Measurements from ENCODE around the gene KCNAB1. TPM values are rescaled to one million over a fixed set of nuclear protein-coding genes. Genes with fewer than 3 reads are reported as not detected.

The KCNAB1 gene
- total and polyA plus RNA-seq, 2 of the 8 experiments (the other 6 are each of a cell fraction or from before 2014, with no cell fraction given), result 0.51 to 2.3 TPM

- CTCF ChIA-PET (ENCODE audit: partially characterized antibody), result interaction anchor here (0.6 to 5.4 kb wide), 11 partner anchors 10 to 519 kb away, joined by 3 to 61 read pairs (median 4); no protein-coding TSS in a partner anchor
- no peak overlapping the region for H3K27ac ChIP-seq (ENCODE audit: low read depth, low read length)
Measured at GRCh38 chr3:156172536-156172935, 52.2 kb downstream of the KCNAB1 start.

More at GRCh38 chr3:156172536-156172935, 52.2 kb downstream of the KCNAB1 start:
- Histone ChIP-seq H3K4ac (replicated peaks; ENCODE audit: insufficient read length, low read depth, low read length) (no peak overlapping the region), H2AK5ac (ENCODE audit: low read depth, low read length) (no peak overlapping the region), H3K4me1 (replicated peaks in 1 of 4; ENCODE audit: control insufficient read depth in 3 of 4, insufficient read depth in 4 of 4, low read length in 3 of 4) (no peaks in the 10 kb centered on the region), H3K9me3 (ENCODE audit: insufficient read depth in 2 of 2, low read depth in 1 of 2, low read length in 1 of 2) (no peaks in the 10 kb centered on the region), H2AFZ (ENCODE audit: low read length) (no peak overlapping the region), H3K23me2 (ENCODE audit: low read depth, low read length) (no peaks in the 10 kb centered on the region), H2BK120ac (replicated peaks; ENCODE audit: low read depth, low read length) (no peak overlapping the region), H4K20me1 (replicated peaks in 1 of 2; ENCODE audit: control insufficient read depth in 1 of 2, insufficient read depth in 2 of 2, low read length in 2 of 2) (no peaks in the 10 kb centered on the region), H3K23ac (ENCODE audit: insufficient read length) (no peak overlapping the region), H3K18ac (ENCODE audit: extremely low read depth, low read length) (no peak overlapping the region), H2BK5ac (ENCODE audit: low read depth, low read length) (no peak overlapping the region), H3K27me3 (replicated peaks in 1 of 4; ENCODE audit: control insufficient read depth in 3 of 4, extremely low read depth in 1 of 4, insufficient read depth in 3 of 4, low read length in 3 of 4) (no peaks in the 10 kb centered on the region), H3K14ac (ENCODE audit: insufficient read length) (no peak overlapping the region), H2BK15ac (ENCODE audit: low read length) (no peak overlapping the region), H4K8ac (ENCODE audit: extremely low read depth, insufficient read depth, low read length) (no peak overlapping the region), H2BK12ac (ENCODE audit: low read depth, low read length) (no peak overlapping the region), H4K91ac (replicated peaks; ENCODE audit: insufficient read length, low read length) (no peak overlapping the region), H4K5ac (ENCODE audit: insufficient read length, low read depth, low read length) (no peak overlapping the region), H3K79me1 (ENCODE audit: low read depth, low read length) (no peaks in the 10 kb centered on the region), H3K56ac (replicated peaks; ENCODE audit: insufficient read length, low read depth, low read length) (no peak overlapping the region), H3K4me2 (ENCODE audit: insufficient read depth in 1 of 2, low read depth in 2 of 2, low read length in 2 of 2) (no peak overlapping the region), H2BK20ac (ENCODE audit: low read length) (no peak overlapping the region), H3K9ac (replicated peaks in 1 of 4; ENCODE audit: extremely low read depth in 1 of 4, low read depth in 3 of 4, low read length in 3 of 4) (no peak overlapping the region), H3K79me2 (ENCODE audit: control insufficient read depth in 1 of 2, insufficient read depth in 2 of 2, low read length in 2 of 2) (no peaks in the 10 kb centered on the region), H3K36me3 (ENCODE audit: control insufficient read depth in 2 of 4, insufficient read depth in 4 of 4, low read length in 3 of 4) (no peaks in the 10 kb centered on the region), H3K4me3 (ENCODE audit: extremely low read depth in 1 of 4, insufficient read depth in 2 of 4, low read depth in 3 of 4, low read length in 4 of 4) (no peak overlapping the region)
- 99% methylated on average over 5 of the region's 5 CpGs; no CpG with 5 or more reads in 1 of the 2 experiments for WGBS, 2 experiments (ENCODE audit: extremely low coverage in 1 of 2, insufficient coverage in 1 of 2, insufficient read length in 1 of 2, insufficient replicate concordance in 2 of 2, low coverage in 1 of 2, low lambda C conversion rate in 2 of 2, missing lambda C conversion rate in 1 of 2)
- no peak for TF ChIP-seq CHD2 (IDR thresholded peaks at IDR 0.05; ENCODE audit: low read length)
- no peak for TF ChIP-seq SIX5 (IDR thresholded peaks at IDR 0.05; ENCODE audit: low read depth, low read length)
- no peak for TF ChIP-seq MAX (IDR thresholded peaks at IDR 0.05)
- no peak for TF ChIP-seq GABPA (IDR thresholded peaks at IDR 0.05; ENCODE audit: borderline replicate concordance, insufficient read depth, low read length)
- no peak for TF ChIP-seq KDM5A (IDR thresholded peaks at IDR 0.05; ENCODE audit: low read length)
- TF ChIP-seq CBX5 (IDR thresholded peaks at IDR 0.05; ENCODE audit: low read depth, low read length), result no peak
- TF ChIP-seq SP2 (IDR thresholded peaks at IDR 0.05; ENCODE audit: low read length), result no peak
- no peak for TF ChIP-seq SRF (IDR thresholded peaks at IDR 0.05; ENCODE audit: low read depth, low read length)
- TF ChIP-seq TEAD4 (IDR thresholded peaks at IDR 0.05; ENCODE audit: low read depth, low read length), result no peak
- no peak for TF ChIP-seq FOSL1 (IDR thresholded peaks at IDR 0.05; ENCODE audit: insufficient read depth, low read depth, low read length)
- TF ChIP-seq SUZ12 (IDR thresholded peaks at IDR 0.05; ENCODE audit: low read length), result no peak
- TF ChIP-seq JUN (IDR thresholded peaks at IDR 0.05; ENCODE audit: low read depth, low read length), result no peak
- TF ChIP-seq EZH2 (IDR thresholded peaks at IDR 0.05; ENCODE audit: low read depth, low read length, severe bottlenecking), result no peak
- no peak for TF ChIP-seq MAFK (IDR thresholded peaks at IDR 0.05; ENCODE audit: low read depth, low read length)
- TF ChIP-seq CREB1 (IDR thresholded peaks at IDR 0.05), result no peak
- no peak for TF ChIP-seq BACH1 (IDR thresholded peaks at IDR 0.05; ENCODE audit: low read length)
- POLR2A ChIA-PET (ENCODE audit: partially characterized antibody), result no interaction called here
- DNase-seq (ENCODE audit: low read depth in 1 of 2, low spot score in 2 of 2) (no peak), FAIRE-seq (no peak)

Measured in H1 (cell line).